WTC11 (cell line): ENCODE measurements around the gene GGTLC2. TPM values are rescaled to one million over a fixed set of nuclear protein-coding genes. Genes with fewer than 3 reads are reported as not detected.

Source experiments
- ATAC-seq: fragments of 200-7000 bp; cut with Tn5 transposase; 2 replicates; pipeline ENCODE4 v1.10.0; 2021; ENCODE audit warnings: mild to moderate bottlenecking, moderate library complexity
- CTCF ChIA-PET: fragments of 300-600 bp; sonication (Branson Sonifier 250); formaldehyde crosslinking; loops from one replicate; lab custom pipeline; 2021; ENCODE audit warnings: antibody characterized with exemption; lab: Charles Lee
- POLR2A ChIA-PET: fragments of 350-600 bp; sonication (Branson Sonifier 250); formaldehyde crosslinking; loops from one replicate; lab custom pipeline; 2021; ENCODE audit warnings: antibody characterized with exemption; lab: Charles Lee
- DNase-seq: peaks from one replicate; pipeline ENCODE4 v3.0.0; 2021; ENCODE audit warnings: low spot score
- H3K27ac Mint-ChIP-seq: 2 replicates; pipeline ENCODE4 v1.8.0; 2021; ENCODE audit warnings: mixed read lengths
- H3K27me3 Mint-ChIP-seq: 2 replicates; pipeline ENCODE4 v1.8.0; 2021; ENCODE audit warnings: low read depth, mild to moderate bottlenecking, moderate library complexity, mixed read lengths
- H3K36me3 Mint-ChIP-seq: 2 replicates; pipeline ENCODE4 v1.8.0; 2021; ENCODE audit warnings: mixed read lengths
- H3K4me1 Mint-ChIP-seq: 2 replicates; pipeline ENCODE4 v1.8.0; 2022; ENCODE audit warnings: mixed read lengths
- H3K4me3 Mint-ChIP-seq: 2 replicates; pipeline ENCODE4 v1.8.0; 2021; ENCODE audit warnings: mild to moderate bottlenecking, moderate library complexity, mixed read lengths
- H3K9me3 Mint-ChIP-seq: 2 replicates; pipeline ENCODE4 v1.8.0; 2021; ENCODE audit warnings: mixed read lengths
- CREM ChIP-seq: sonication (generic); formaldehyde crosslinking; IDR thresholded peaks from 2 replicates; pipeline ENCODE4 v1.8.1; 2022; ENCODE audit warnings: mild to moderate bottlenecking, missing genetic modification reagents, moderate library complexity
- ELF4 ChIP-seq: sonication (generic); formaldehyde crosslinking; IDR thresholded peaks from 2 replicates; pipeline ENCODE4 v1.8.1; 2022; ENCODE audit warnings: low read depth, mild to moderate bottlenecking, moderate library complexity, missing genetic modification reagents
- ETV6 ChIP-seq: sonication (generic); formaldehyde crosslinking; IDR thresholded peaks from 2 replicates; pipeline ENCODE4 v1.8.1; 2022; ENCODE audit warnings: mild to moderate bottlenecking, missing genetic modification reagents
- FOXK1 ChIP-seq: sonication (generic); formaldehyde crosslinking; IDR thresholded peaks from 2 replicates; pipeline ENCODE4 v1.8.0; 2022; ENCODE audit warnings: mild to moderate bottlenecking, moderate library complexity, missing genetic modification reagents
- GRHL2 ChIP-seq: fragments of 250-450 bp; sonication (Bioruptor Pico); IDR thresholded peaks from 2 replicates; pipeline ENCODE4 v1.8.0; 2022; ENCODE audit warnings: mild to moderate bottlenecking, moderate library complexity; ENCODE audit not compliant: insufficient replicate concordance, severe bottlenecking
- HMGA2 ChIP-seq: fragments of 250-450 bp; sonication (Bioruptor Pico); IDR thresholded peaks from 2 replicates; pipeline ENCODE4 v1.4.0; 2021; ENCODE audit warnings: mild to moderate bottlenecking, moderate library complexity
- KAT7 ChIP-seq: sonication (generic); formaldehyde crosslinking; IDR thresholded peaks from 2 replicates; pipeline ENCODE4 v1.8.1; 2023; ENCODE audit warnings: missing genetic modification reagents, mild to moderate bottlenecking, borderline replicate concordance
- NR2C2 ChIP-seq: sonication (generic); formaldehyde crosslinking; IDR thresholded peaks from 2 replicates; pipeline ENCODE4 v1.8.0; 2022; ENCODE audit warnings: mild to moderate bottlenecking, missing genetic modification reagents
- SP1 ChIP-seq: sonication (generic); formaldehyde crosslinking; conservative IDR thresholded peaks from 2 replicates; pipeline ENCODE4 v1.8.1; 2022; ENCODE audit warnings: missing genetic modification reagents
- ZNF263 ChIP-seq: sonication (generic); formaldehyde crosslinking; IDR thresholded peaks from 2 replicates; pipeline ENCODE4 v1.8.1; 2022; ENCODE audit warnings: low read depth, mild to moderate bottlenecking, moderate library complexity, missing genetic modification reagents
- total RNA-seq: library from RNA; stranded (reverse); gene quantifications from 3 replicates; pipeline ENCODE4 v1.2.3, GENCODE V29; 2021
- TF ChIP-seq, protein P1 (sequence below): fragments of 250-450 bp; sonication (Bioruptor Pico); IDR thresholded peaks from 2 replicates; pipeline ENCODE4 v1.9.0; 2021; ENCODE audit warnings: mild to moderate bottlenecking
- TF ChIP-seq, protein P2 (sequence below): sonication (generic); formaldehyde crosslinking; IDR thresholded peaks from 2 replicates; pipeline ENCODE4 v1.8.0; 2022; ENCODE audit warnings: mild to moderate bottlenecking, missing genetic modification reagents
- TF ChIP-seq, protein P3 (sequence below): sonication (generic); formaldehyde crosslinking; IDR thresholded peaks from 2 replicates; pipeline ENCODE4 v1.8.0; 2023; ENCODE audit warnings: missing genetic modification reagents, mild to moderate bottlenecking, borderline replicate concordance
- TF ChIP-seq, protein P4 (sequence below): sonication (generic); formaldehyde crosslinking; IDR thresholded peaks from 2 replicates; pipeline ENCODE4 v1.8.0; 2023; ENCODE audit warnings: mild to moderate bottlenecking, missing genetic modification reagents
- TF ChIP-seq, protein P5 (sequence below): sonication (generic); formaldehyde crosslinking; IDR thresholded peaks from 2 replicates; pipeline ENCODE4 v1.8.0; 2022; ENCODE audit warnings: mild to moderate bottlenecking, missing genetic modification reagents
- TF ChIP-seq, protein P6 (sequence below): sonication (generic); formaldehyde crosslinking; IDR thresholded peaks from 2 replicates; pipeline ENCODE4 v1.8.1; 2022; ENCODE audit warnings: low read depth, mild to moderate bottlenecking, moderate library complexity, missing genetic modification reagents, borderline replicate concordance

The GGTLC2 gene
- total RNA-seq, 1 experiment from 2014 or later, result not detected

DNA sequence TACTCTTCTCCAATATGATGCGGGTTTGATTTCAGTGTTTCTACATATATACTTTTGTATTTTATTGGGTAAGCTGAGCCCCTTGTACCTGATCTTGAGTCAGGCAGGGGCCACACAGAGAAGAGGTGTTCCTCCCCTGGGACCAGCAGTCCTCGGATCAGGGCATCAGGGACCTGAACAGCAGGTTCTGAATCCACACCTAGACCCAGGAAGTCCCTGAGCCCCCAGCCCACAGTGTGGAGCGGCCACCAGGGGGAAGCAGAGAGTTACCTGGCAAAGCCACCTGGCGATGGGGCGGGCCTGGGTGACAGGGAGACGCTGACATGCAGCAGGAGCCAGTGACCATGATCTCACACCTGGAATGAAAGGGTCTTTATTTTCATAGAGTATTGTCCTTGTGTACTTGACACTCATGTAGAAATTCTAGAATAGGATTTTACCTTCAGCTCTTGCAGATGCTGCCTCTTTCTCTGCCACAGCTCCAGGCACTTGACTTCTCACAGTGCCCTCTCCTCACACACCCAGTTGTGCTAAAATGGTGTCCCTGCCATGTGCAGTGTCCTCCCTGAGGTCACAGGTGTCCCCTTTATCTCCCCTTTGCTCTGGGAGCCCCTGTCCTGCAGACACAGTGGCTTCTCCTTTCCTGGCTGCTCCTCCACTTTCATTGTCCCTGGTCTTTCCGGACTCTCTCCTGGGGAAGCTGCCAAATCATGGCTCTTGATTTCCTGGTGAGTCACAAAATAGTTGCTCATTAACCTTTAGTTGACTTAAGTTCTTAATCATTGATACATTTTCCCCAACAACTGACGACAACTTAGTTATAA, 48.5 kb downstream of the GGTLC2 start (continued):
- TF ChIP-seq KAT7 (CRISPR knock-in tag), result no peak
- TF ChIP-seq, protein P1, sequence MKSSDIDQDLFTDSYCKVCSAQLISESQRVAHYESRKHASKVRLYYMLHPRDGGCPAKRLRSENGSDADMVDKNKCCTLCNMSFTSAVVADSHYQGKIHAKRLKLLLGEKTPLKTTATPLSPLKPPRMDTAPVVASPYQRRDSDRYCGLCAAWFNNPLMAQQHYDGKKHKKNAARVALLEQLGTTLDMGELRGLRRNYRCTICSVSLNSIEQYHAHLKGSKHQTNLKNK (CRISPR knock-in tag), result no peak

DNA sequence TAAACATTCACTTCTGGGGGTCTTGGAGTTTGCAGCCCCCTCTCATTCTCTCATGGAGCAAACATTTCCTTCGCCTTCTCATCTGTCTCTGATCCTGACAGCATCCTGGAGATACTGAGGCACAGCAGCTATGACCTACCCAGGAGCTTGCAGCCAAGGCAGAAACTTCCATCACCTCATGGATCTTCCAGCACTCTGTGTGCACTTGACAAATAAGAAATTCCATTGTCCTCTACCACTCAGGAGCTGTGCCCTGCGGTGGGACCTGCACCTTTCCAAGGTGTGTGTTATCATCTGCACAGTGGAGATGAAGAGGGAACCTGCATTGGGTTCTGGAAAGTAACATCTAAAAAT, 49.1 kb downstream of the GGTLC2 start:
- POLR2A ChIA-PET, result interaction anchor here (1.2 kb wide), 1 partner anchor 8 kb away, joined by 3 read pairs; no protein-coding TSS in a partner anchor
- ATAC-seq (no peak), DNase-seq (no peak)
- Mint-ChIP-seq H3K9me3 (no peaks in the 10 kb centered on the region), H3K27me3 (peaks cover 98% of the 10 kb centered on the region), H3K36me3 (no peaks in the 10 kb centered on the region), H3K4me3 (no peak overlapping the region), H3K4me1 (peaks cover 4% of the 10 kb centered on the region; the same call in 1 of the 2 replicates), H3K27ac (no peak overlapping the region)
- CTCF ChIA-PET, result interaction anchor here (0.5 to 3.6 kb wide), 8 partner anchors 9 to 209 kb away, joined by 3 to 27 read pairs (median 6); no protein-coding TSS in a partner anchor
- TF ChIP-seq ELF4 (CRISPR knock-in tag) (no peak), ZNF263 (no peak)
- TF ChIP-seq, protein P2, sequence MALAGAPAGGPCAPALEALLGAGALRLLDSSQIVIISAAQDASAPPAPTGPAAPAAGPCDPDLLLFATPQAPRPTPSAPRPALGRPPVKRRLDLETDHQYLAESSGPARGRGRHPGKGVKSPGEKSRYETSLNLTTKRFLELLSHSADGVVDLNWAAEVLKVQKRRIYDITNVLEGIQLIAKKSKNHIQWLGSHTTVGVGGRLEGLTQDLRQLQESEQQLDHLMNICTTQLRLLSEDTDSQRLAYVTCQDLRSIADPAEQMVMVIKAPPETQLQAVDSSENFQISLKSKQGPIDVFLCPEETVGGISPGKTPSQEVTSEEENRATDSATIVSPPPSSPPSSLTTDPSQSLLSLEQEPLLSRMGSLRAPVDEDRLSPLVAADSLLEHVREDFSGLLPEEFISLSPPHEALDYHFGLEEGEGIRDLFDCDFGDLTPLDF (CRISPR knock-in tag), result no peak
- TF ChIP-seq, protein P3, sequence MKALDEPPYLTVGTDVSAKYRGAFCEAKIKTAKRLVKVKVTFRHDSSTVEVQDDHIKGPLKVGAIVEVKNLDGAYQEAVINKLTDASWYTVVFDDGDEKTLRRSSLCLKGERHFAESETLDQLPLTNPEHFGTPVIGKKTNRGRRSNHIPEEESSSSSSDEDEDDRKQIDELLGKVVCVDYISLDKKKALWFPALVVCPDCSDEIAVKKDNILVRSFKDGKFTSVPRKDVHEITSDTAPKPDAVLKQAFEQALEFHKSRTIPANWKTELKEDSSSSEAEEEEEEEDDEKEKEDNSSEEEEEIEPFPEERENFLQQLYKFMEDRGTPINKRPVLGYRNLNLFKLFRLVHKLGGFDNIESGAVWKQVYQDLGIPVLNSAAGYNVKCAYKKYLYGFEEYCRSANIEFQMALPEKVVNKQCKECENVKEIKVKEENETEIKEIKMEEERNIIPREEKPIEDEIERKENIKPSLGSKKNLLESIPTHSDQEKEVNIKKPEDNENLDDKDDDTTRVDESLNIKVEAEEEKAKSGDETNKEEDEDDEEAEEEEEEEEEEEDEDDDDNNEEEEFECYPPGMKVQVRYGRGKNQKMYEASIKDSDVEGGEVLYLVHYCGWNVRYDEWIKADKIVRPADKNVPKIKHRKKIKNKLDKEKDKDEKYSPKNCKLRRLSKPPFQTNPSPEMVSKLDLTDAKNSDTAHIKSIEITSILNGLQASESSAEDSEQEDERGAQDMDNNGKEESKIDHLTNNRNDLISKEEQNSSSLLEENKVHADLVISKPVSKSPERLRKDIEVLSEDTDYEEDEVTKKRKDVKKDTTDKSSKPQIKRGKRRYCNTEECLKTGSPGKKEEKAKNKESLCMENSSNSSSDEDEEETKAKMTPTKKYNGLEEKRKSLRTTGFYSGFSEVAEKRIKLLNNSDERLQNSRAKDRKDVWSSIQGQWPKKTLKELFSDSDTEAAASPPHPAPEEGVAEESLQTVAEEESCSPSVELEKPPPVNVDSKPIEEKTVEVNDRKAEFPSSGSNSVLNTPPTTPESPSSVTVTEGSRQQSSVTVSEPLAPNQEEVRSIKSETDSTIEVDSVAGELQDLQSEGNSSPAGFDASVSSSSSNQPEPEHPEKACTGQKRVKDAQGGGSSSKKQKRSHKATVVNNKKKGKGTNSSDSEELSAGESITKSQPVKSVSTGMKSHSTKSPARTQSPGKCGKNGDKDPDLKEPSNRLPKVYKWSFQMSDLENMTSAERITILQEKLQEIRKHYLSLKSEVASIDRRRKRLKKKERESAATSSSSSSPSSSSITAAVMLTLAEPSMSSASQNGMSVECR, result no peak

DNA sequence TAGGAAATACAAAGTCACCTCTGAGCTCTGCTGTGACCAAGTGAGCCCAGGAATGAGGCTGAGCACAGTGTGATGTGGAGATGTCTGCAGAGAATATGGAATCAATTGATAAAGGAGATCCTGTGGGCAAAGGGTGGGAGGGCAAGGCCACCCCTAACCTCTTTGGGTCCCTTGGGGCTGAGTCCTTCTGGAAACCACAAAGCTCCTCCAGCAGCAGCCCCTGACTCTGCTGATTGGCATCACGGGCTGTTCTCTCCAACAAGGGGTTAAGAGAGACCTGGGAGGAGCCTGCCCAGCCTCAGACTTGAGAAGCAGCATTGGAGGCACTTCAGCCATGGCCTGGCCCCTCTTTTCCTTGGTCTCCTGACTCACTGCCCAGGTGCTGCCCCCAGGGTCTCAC, 49.7 kb downstream of the GGTLC2 start:
- Mint-ChIP-seq H3K4me1 (peaks cover 4% of the 10 kb centered on the region; the same call in 1 of the 2 replicates), H3K36me3 (no peaks in the 10 kb centered on the region), H3K27ac (no peak overlapping the region), H3K27me3 (peaks cover 98% of the 10 kb centered on the region), H3K9me3 (no peaks in the 10 kb centered on the region), H3K4me3 (no peak overlapping the region)
- no peak for DNase-seq
- ChIA-PET POLR2A (interaction anchor here (1.2 kb wide), 1 partner anchor 9 kb away, joined by 3 read pairs; no protein-coding TSS in a partner anchor), CTCF (interaction anchor here (0.8 to 3.6 kb wide), 6 partner anchors 9 to 189 kb away, joined by 3 to 27 read pairs (median 10); no protein-coding TSS in a partner anchor)
- no peak for ATAC-seq
- TF ChIP-seq, protein P4, sequence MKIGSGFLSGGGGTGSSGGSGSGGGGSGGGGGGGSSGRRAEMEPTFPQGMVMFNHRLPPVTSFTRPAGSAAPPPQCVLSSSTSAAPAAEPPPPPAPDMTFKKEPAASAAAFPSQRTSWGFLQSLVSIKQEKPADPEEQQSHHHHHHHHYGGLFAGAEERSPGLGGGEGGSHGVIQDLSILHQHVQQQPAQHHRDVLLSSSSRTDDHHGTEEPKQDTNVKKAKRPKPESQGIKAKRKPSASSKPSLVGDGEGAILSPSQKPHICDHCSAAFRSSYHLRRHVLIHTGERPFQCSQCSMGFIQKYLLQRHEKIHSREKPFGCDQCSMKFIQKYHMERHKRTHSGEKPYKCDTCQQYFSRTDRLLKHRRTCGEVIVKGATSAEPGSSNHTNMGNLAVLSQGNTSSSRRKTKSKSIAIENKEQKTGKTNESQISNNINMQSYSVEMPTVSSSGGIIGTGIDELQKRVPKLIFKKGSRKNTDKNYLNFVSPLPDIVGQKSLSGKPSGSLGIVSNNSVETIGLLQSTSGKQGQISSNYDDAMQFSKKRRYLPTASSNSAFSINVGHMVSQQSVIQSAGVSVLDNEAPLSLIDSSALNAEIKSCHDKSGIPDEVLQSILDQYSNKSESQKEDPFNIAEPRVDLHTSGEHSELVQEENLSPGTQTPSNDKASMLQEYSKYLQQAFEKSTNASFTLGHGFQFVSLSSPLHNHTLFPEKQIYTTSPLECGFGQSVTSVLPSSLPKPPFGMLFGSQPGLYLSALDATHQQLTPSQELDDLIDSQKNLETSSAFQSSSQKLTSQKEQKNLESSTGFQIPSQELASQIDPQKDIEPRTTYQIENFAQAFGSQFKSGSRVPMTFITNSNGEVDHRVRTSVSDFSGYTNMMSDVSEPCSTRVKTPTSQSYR (CRISPR knock-in tag), result no peak
- TF ChIP-seq ETV6 (CRISPR knock-in tag), result no peak
- no peak for TF ChIP-seq SP1 (CRISPR knock-in tag)
- TF ChIP-seq, all 79 proteins: peak for 0

DNA sequence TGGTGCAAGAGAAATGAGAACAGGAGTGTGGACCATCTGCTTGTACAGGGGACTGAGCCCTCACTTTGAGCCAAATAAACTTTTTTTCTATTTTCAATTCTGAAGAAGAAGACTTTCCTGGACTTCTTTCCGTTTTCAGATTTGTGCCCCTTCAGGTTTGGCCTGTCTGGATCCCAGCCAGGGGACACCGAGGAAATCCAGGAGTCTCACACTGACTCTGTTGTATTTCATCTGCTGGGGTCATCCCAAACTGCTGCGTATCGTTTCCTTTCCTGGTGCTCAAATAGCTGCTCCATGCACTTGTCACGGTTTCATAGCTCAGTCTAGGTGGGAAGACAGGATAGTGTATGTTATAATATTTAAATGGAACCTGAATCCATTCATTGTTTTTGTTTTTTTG, 51.7 kb downstream of the GGTLC2 start:
- H3K9me3 Mint-ChIP-seq, result no peaks in the 10 kb centered on the region
- peaks cover 99% of the 10 kb centered on the region for H3K27me3 Mint-ChIP-seq
- no peak overlapping the region for H3K27ac Mint-ChIP-seq
- ATAC-seq (no peak), DNase-seq (no peak)
- no peaks in the 10 kb centered on the region for H3K36me3 Mint-ChIP-seq
- H3K4me1 Mint-ChIP-seq, result peaks cover 4% of the 10 kb centered on the region; the same call in 1 of the 2 replicates
- H3K4me3 Mint-ChIP-seq, result no peak overlapping the region
- CTCF ChIA-PET, result interaction anchor here (1.0 kb wide), 1 partner anchor 14 kb away, joined by 5 read pairs; no protein-coding TSS in a partner anchor
- POLR2A ChIA-PET, result no interaction called here
- TF ChIP-seq, protein P5, sequence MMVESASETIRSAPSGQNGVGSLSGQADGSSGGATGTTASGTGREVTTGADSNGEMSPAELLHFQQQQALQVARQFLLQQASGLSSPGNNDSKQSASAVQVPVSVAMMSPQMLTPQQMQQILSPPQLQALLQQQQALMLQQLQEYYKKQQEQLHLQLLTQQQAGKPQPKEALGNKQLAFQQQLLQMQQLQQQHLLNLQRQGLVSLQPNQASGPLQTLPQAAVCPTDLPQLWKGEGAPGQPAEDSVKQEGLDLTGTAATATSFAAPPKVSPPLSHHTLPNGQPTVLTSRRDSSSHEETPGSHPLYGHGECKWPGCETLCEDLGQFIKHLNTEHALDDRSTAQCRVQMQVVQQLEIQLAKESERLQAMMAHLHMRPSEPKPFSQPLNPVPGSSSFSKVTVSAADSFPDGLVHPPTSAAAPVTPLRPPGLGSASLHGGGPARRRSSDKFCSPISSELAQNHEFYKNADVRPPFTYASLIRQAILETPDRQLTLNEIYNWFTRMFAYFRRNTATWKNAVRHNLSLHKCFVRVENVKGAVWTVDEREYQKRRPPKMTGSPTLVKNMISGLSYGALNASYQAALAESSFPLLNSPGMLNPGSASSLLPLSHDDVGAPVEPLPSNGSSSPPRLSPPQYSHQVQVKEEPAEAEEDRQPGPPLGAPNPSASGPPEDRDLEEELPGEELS (CRISPR knock-in tag), result no peak
- TF ChIP-seq, protein P6, sequence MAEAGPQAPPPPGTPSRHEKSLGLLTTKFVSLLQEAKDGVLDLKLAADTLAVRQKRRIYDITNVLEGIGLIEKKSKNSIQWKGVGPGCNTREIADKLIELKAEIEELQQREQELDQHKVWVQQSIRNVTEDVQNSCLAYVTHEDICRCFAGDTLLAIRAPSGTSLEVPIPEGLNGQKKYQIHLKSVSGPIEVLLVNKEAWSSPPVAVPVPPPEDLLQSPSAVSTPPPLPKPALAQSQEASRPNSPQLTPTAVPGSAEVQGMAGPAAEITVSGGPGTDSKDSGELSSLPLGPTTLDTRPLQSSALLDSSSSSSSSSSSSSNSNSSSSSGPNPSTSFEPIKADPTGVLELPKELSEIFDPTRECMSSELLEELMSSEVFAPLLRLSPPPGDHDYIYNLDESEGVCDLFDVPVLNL (CRISPR knock-in tag), result no peak
- TF ChIP-seq GRHL2 (CRISPR knock-in tag) (no peak), FOXK1 (no peak), CREM (no peak), HMGA2 (CRISPR knock-in tag) (no peak), NR2C2 (CRISPR knock-in tag) (no peak)
